Omental fat pad (tissue), 4 donors: ENCODE results near the gene SPDYE8. TPM values are rescaled to one million over a fixed set of nuclear protein-coding genes. Genes with fewer than 3 reads are reported as not detected.
"Not testable (repeated sequence)": the region's sequence is repeated elsewhere in the genome, so short reads cannot be mapped to it uniquely, and the experiment has no call there.

Source experiments
- ATAC-seq: fragments of 150-250 bp; one replicate; pipeline ENCODE4 v1.9.1; 2016; ENCODE audit warnings: mild to moderate bottlenecking, moderate library complexity; ENCODE audit not compliant: low FRiP score
- DNase-seq: peaks from one replicate; pipeline ENCODE4 v3.0.0-alpha.2; 2019; ENCODE audit warnings: low spot score
- total RNA-seq, 4 donors: library from RNA; depleted of rRNA; stranded (reverse); fragments of >200 nt; gene quantifications; one replicate each; pipeline ENCODE4 v1.1.0, GENCODE V29; 2016

Gene SPDYE8
- total RNA-seq, result not detected

GRCh38 chr7:73029666-73030065 is at the start of gene SPDYE8:
TSS of gene SPDYE8 (minus strand) at chr7:73029766. CDS start at chr7:73027966, 1,800 bp downstream.
- ATAC-seq, DNase-seq: not testable (repeated sequence)

- DNase-seq, ATAC-seq: not testable (repeated sequence)
Measured at GRCh38 chr7:73057811-73058210, 28.2 kb upstream of the SPDYE8 start, which contains the start of gene SPDYE11. TSS of gene SPDYE11 (minus strand) at chr7:73057911. CDS start at chr7:73056111, 1,800 bp downstream.

GRCh38 chr7:73006491-73006890 is 23.1 kb downstream of the SPDYE8 start:
- DNase-seq, ATAC-seq: not testable (repeated sequence)

GRCh38 chr7:73005693-73006447 is 23.7 kb downstream of the SPDYE8 start:
- peak; percentile 41 for DNase-seq
- ATAC-seq, result peak; percentile 97

GRCh38 chr7:73005356-73005692 is 24.2 kb downstream of the SPDYE8 start:
- ATAC-seq, result peak; percentile 98
- DNase-seq, result peak; percentile 35

- ATAC-seq, DNase-seq: not testable (repeated sequence)
Measured at GRCh38 chr7:72997887-72998468, 31.6 kb downstream of the SPDYE8 start.

GRCh38 chr7:72997447-72997846 is 32.1 kb downstream of the SPDYE8 start:
- not testable (repeated sequence) for ATAC-seq, DNase-seq

GRCh38 chr7:72995484-72995883 is 34.1 kb downstream of the SPDYE8 start:
- not testable (repeated sequence) for DNase-seq

GRCh38 chr7:72990146-72990913 is 39.2 kb downstream of the SPDYE8 start:
- not testable (repeated sequence) for ATAC-seq

More at GRCh38 chr7:72995484-72995883, 34.1 kb downstream of the SPDYE8 start:
- ATAC-seq, result not testable (repeated sequence)

GRCh38 chr7:72982084-72982483 is 47.5 kb downstream of the SPDYE8 start:
- not testable (repeated sequence) for DNase-seq, ATAC-seq

More at GRCh38 chr7:72990146-72990913, 39.2 kb downstream of the SPDYE8 start:
- not testable (repeated sequence) for DNase-seq

- not testable (repeated sequence) for ATAC-seq, DNase-seq
Measured at GRCh38 chr7:72980382-72980781, 49.2 kb downstream of the SPDYE8 start.

GRCh38 chr7:72976434-72976833 is 53.1 kb downstream of the SPDYE8 start:
- not testable (repeated sequence) for ATAC-seq

GRCh38 chr7:72975656-72976286 is 53.8 kb downstream of the SPDYE8 start:
- peak; percentile 37 for ATAC-seq
- DNase-seq, result not testable (repeated sequence)

More at GRCh38 chr7:72976434-72976833, 53.1 kb downstream of the SPDYE8 start:
- DNase-seq, result not testable (repeated sequence)

GRCh38 chr7:72974781-72975180 is 54.8 kb downstream of the SPDYE8 start:
- not testable (repeated sequence) for DNase-seq, ATAC-seq

- not testable (repeated sequence) for DNase-seq, ATAC-seq
Measured at GRCh38 chr7:72971505-72971904, 58.1 kb downstream of the SPDYE8 start.
